DMS79 treated with DMSO at 0.1 percent for 48 hours (cell line): ENCODE results near the gene CBX4.
"Not testable (repeated sequence)": the region's sequence is repeated elsewhere in the genome, so short reads cannot be mapped to it uniquely, and the experiment has no call there.

Source experiments
- DNase-seq: peaks from one replicate; lab custom pipeline; 2025; lab: John Stamatoyannopoulos, UW

The CBX4 gene

GRCh38 chr17:79859676-79860615, 20.7 kb upstream of the CBX4 start:
- no peak for DNase-seq

DNA sequence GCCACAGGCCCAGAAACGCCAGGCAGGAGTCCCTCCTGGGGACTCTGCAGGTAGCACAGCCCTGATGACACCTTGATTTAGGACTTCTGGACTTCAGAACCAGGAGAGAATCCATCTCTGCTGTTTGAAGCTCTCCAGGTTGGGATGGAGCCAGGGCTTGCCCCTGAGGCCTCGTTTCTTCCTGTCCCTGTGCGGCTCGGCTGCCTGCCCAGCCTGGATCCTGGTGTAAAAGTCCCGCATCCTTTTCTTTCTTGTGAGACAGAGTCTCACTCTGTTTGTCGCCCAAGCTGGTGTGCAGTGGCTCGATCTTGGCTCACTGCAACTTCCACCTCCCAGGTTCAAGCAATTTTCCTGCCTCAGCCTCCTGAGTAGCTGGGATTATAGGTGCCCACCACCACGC, 17.9 kb upstream of the CBX4 start:
- DNase-seq: no peak

DNA sequence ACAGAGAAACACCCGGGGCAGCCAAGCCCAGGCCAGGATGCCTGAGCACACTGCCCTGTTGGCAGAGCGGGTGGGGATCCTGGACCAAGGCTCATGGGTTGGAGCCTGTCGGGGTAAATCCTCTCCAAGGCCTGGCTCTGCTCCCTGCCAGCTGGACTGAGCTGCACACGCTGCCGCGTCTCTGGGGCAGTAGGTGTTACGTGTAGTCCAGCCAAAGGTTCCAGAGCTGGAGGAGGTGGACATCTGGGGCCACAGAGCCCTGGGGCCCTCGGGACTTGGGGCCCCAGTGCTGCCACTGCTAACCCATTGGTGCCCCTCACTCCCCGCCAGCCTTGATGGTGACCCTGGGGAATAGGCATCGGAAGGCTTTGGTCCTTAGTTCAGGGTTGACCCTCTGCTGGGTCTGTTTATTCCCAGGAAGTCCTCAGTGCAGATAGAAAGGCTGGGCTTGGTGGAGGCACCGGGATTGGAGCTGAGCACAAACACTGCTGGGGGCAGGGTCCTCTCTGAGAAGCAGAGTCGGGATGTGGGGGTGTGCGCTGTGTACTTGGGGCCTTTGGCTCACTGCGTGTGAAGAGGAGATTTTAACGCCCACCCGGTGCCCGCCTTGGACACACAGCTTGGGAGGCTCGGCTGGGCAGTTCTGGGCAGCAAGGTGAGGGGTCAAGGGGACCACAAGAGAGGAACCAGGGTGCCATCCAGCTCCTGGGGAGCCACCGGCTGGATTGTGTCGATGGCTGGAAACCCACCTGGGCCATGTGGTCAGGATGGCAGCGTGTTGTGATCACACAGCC, 16.3 kb upstream of the CBX4 start:
- no peak for DNase-seq

- no peak for DNase-seq
Measured at GRCh38 chr17:79854080-79855060, 15.1 kb upstream of the CBX4 start.

GRCh38 chr17:79853168-79853567, 13.9 kb upstream of the CBX4 start:
- not testable (repeated sequence) for DNase-seq

DNA sequence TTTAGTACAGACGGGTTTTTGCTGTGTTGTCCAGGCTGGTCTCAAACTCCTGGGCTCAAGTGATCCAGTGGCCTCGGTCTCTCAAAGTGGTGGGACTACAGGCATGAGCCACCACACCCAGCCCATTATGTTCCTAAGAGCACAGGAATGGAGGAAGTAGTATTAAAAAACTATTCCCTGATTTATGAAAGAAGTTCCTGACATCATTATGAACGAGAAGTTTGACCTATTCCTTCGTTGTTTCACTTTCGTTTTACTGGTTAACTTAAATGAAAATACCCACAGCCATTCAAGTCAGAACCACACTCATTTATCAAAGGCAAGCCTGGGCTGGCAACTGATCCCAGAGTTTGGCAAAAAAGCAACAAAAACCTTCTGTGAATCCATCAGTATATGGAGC, 13.5 kb upstream of the CBX4 start:
- peak; percentile 20 for DNase-seq

- DNase-seq: peak; percentile 46
Measured at GRCh38 chr17:79851461-79851817, 12.2 kb upstream of the CBX4 start.

GRCh38 chr17:79850571-79851460, 11.6 kb upstream of the CBX4 start:
- no peak for DNase-seq

GRCh38 chr17:79849953-79850352, 10.7 kb upstream of the CBX4 start:
- no peak for DNase-seq

- no peak for DNase-seq
Measured at GRCh38 chr17:79848370-79848766, 9.1 kb upstream of the CBX4 start.

- DNase-seq: no peak
Measured at GRCh38 chr17:79847698-79848369, 8.6 kb upstream of the CBX4 start.

- DNase-seq: no peak
Measured at GRCh38 chr17:79845601-79845949, 6.3 kb upstream of the CBX4 start.

DNA sequence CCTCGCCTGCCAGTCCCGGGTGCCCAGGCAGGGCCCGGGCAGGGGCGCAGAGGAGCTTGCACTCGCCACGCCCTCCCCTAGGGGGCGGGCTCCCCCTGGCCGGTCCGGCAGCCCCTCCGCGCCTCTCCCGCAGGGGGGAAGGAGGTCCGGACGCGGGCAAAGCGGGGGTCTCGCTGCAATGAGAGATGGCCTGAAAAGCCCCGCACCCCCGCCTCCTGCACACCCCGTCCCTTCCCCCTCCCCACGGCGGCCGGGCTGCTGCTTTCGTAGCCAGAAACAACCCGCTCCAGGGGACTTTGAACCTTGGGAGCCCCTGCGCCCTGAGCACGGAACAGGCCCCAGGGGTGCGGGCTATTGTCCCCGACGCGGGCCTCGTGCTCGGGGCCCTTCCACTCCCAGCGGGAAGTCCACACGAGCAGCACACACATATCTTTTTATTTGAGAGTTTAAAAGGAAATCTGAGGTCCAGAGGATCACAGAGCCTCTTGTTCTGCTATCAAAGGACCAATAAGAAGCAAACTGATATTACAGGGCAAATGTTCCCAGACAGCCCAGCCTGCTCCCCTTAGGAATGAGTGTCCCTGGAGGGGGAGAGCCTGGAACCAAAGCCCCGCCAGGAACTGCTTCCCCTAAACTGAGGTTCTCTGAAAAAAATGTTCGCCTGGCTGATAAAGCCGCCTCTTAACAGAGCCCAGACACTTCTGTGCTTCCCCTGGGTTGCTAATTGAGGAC, 5.8 kb upstream of the CBX4 start:
- peak; percentile 22 for DNase-seq

DNA sequence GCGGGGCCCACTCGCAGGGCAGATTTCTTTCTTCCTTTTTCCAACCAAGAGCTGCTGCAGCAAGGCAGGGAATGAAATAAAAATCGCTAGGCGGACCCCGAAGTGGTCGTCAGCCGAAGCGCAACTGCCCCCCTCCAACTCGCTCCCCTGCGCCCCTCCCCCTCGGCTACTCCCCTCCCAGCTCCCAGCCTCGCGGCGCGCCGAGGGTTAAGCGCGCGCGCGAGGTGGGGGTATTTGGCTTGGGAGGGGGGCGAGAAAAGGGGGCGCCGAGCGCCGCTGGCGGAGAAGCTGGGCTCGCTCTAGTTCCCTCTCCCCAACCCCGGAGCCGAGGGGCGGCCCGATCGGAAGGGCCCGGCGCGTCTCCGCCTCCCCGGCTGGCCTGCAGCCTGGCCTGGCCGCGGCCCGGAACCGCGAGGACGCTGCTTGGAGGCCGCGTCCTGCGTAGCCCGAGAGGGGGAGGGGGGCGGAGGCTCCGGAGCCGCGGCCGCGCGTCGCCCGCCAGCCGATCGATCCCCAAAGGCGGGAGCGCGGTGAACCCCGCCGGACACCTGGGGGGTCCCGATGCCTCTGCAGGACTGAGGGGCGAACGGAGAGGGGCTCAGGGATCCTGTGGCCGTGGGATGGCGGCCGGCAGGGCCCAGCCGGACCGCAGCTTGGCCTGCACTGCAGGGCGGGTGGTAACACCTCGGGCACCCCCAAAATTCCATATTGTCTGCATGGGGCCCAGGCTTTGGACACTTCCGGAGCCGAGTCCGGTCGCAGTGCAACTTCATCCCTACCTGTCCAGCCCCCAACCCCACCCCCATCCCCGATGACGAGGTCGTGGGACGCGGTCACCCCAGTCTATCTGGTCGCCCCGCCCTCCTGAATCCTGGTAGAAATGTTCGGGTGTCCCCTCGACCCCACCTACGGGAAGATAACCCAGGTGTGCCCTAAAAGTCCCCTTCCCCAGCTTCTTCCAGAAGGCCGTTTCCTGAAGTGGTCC, 4.9 kb upstream of the CBX4 start:
- no peak for DNase-seq

GRCh38 chr17:79843474-79843815, 4.2 kb upstream of the CBX4 start:
- DNase-seq: no peak

GRCh38 chr17:79842656-79843473, 3.6 kb upstream of the CBX4 start:
- DNase-seq: peak; percentile 29

- peak; percentile 20 for DNase-seq
Measured at GRCh38 chr17:79842136-79842655, 3.0 kb upstream of the CBX4 start.
